BJ (cell line): ENCODE measurements around the gene GREB1. TPM values are rescaled to one million over a fixed set of nuclear protein-coding genes. Genes with fewer than 3 reads are reported as not detected.

Experiments
- CTCF ChIA-PET: fragments of 350-600 bp; formaldehyde crosslinking; extraction: SDS; loops from one replicate; lab custom pipeline; 2021; ENCODE audit warnings: antibody characterized with exemption, inconsistent platforms; lab: Yijun Ruan, JAX
- POLR2A ChIA-PET: fragments of 300-600 bp; sonication (Branson Sonifier 250); formaldehyde crosslinking; extraction: SDS; loops from one replicate; lab custom pipeline; 2021; ENCODE audit warnings: antibody characterized with exemption; lab: Charles Lee
- DNase-seq: peaks from one replicate; pipeline ENCODE4 v3.0.0-alpha.2; 2011; ENCODE audit warnings: low read depth
- H3K27me3 ChIP-seq: 2 replicates; pipeline ENCODE4 v1.6.0; 2011; ENCODE audit warnings: low read length; ENCODE audit not compliant: control insufficient read depth, insufficient read depth
- H3K36me3 ChIP-seq: 2 replicates; pipeline ENCODE4 v1.5.1; 2011; ENCODE audit warnings: low read length; ENCODE audit not compliant: control insufficient read depth, insufficient read depth
- H3K4me3 ChIP-seq: 2 replicates; pipeline ENCODE4 v1.5.1; 2011; ENCODE audit warnings: low read depth, mild to moderate bottlenecking, control low read depth, low read length
- polyA plus RNA-seq: library from polyadenylated mRNA; depleted of rRNA; stranded (reverse); fragments of >200 nt; gene quantifications from 2 replicates; pipeline ENCODE4 v1.2.3, GENCODE V29; 2011
- TF ChIP-seq, protein P1 (sequence below): IDR thresholded peaks from 2 replicates; pipeline ENCODE4 v1.5.1; 2011; ENCODE audit warnings: low read depth, mild to moderate bottlenecking, control low read depth, inconsistent platforms, low read length, moderate library complexity; ENCODE audit not compliant: insufficient read depth

The GREB1 gene
- polyA plus RNA-seq, 1 experiment, result not detected

DNA sequence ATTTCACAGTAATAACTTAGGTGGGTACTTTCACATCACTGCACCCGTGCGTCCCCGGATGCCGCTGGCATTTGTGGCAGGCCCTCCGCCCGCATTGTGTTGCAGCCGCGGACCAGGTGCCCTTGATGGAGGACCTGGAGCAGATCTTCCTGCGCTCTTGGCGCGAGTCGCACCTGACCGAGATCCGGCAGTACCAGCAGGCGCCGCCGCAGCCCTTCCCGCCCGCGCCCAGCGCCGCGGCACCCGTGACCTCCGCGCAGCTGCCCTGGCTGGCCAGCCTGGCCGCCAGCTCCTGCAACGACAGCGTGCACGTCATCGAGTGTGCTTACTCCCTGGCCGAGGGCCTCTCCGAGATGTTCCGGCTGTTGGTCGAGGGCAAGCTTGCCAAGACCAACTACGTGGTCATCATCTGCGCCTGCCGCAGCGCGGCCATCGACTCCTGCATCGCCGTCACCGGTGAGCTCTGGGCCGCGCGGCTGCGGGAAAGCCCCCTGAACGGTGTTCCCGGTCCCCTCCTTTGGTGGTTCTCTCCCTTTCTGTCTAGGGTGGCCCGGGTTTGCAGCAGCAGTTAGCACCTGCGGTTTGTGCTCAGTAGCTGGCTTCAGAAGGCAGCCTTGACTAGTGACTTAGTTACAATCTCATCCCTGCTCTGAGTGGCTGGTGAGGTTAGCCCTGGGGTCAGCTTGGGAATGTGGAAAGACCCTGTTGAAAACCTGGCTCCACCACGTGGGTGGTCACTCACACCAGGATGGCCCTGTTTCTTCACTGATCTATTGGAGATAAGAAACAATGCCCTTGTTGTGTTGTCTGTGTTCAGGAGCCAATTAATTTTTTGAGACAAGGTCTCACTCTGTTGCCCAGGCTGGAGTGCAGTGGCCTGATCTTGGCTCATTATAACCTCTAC lies 59.1 kb downstream of the GREB1 start:
- POLR2A ChIA-PET, result no interaction called here

DNA sequence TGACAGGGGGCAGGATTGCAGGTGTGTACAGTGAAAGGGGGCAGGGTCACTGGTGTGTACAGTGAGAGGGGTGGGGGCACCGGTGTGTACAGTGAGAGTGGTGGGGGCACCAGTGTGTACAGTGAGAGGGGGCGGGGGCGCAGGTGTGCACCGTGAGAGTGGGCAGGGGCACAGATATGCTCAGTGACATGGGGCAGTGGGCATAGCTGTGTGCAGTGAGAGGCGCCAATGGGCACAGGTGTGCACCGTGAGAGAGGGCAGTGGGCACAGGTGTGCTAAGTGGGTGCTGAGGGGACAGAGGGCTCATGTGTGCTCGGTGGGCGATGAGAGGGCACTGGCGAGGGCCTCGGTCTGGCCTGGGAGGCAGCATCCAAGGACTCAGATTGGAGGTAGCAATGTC lies 63.0 kb downstream of the GREB1 start:
- POLR2A ChIA-PET, result no interaction called here
- CTCF ChIA-PET, result no interaction called here
- Histone ChIP-seq H3K27me3 (peaks cover 3% of the 10 kb centered on the region; the same call in 1 of the 2 replicates), H3K4me3 (no peak overlapping the region), H3K36me3 (no peaks in the 10 kb centered on the region)
- no peak for DNase-seq
- TF ChIP-seq, protein P1, sequence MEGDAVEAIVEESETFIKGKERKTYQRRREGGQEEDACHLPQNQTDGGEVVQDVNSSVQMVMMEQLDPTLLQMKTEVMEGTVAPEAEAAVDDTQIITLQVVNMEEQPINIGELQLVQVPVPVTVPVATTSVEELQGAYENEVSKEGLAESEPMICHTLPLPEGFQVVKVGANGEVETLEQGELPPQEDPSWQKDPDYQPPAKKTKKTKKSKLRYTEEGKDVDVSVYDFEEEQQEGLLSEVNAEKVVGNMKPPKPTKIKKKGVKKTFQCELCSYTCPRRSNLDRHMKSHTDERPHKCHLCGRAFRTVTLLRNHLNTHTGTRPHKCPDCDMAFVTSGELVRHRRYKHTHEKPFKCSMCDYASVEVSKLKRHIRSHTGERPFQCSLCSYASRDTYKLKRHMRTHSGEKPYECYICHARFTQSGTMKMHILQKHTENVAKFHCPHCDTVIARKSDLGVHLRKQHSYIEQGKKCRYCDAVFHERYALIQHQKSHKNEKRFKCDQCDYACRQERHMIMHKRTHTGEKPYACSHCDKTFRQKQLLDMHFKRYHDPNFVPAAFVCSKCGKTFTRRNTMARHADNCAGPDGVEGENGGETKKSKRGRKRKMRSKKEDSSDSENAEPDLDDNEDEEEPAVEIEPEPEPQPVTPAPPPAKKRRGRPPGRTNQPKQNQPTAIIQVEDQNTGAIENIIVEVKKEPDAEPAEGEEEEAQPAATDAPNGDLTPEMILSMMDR, result no peak

More for the DNA sequence above, 59.1 kb downstream of the GREB1 start:
- Histone ChIP-seq H3K4me3 (no peak overlapping the region), H3K27me3 (no peaks in the 10 kb centered on the region), H3K36me3 (no peaks in the 10 kb centered on the region)
- no peak for DNase-seq
- TF ChIP-seq, protein P1, result no peak
- CTCF ChIA-PET, result interaction anchor here (1.2 to 4.4 kb wide), 2 partner anchors 10 to 115 kb away, joined by 4 to 36 read pairs; no protein-coding TSS in a partner anchor

DNA sequence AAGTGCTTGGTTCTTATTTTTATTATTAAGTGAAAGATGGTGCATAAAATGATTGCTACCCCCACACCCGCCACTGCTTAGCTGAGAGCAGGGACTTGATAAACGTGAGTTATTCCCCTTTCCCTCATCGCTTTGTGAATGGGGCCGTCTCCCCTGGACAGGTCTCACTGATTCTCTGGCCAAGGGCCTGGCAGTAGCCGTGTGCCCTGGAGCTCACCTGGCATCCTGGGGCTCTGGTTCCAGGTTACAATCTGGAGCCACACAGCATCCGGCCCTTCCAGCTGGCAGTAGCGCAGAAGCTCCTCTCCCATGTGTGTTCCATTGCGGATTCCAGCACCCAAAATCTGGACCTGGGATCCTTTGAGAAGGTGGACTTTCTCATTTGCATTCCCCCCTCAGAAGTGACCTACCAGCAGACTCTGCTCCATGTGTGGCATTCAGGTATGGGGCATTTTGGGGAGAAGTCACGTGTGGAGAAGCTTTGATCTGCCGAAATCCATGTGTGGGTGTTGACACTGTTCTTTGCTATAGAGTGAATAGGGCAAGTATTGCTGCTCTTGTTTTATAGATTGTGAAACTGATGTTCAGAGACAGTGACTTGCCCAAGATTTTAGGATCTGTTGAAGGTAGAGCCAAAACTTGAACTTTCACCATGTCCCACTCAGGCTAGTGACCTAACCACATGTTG lies 63.8 kb downstream of the GREB1 start:
- TF ChIP-seq, protein P1, result no peak
- ChIA-PET CTCF (interaction anchor here (0.8 to 1.4 kb wide), 2 partner anchors 13 to 762 kb away, joined by 3 to 6 read pairs; no protein-coding TSS in a partner anchor), POLR2A (no interaction called here)
- Histone ChIP-seq H3K36me3 (no peaks in the 10 kb centered on the region), H3K4me3 (no peak overlapping the region), H3K27me3 (peaks cover 3% of the 10 kb centered on the region; the same call in 1 of the 2 replicates)
- no peak for DNase-seq

DNA sequence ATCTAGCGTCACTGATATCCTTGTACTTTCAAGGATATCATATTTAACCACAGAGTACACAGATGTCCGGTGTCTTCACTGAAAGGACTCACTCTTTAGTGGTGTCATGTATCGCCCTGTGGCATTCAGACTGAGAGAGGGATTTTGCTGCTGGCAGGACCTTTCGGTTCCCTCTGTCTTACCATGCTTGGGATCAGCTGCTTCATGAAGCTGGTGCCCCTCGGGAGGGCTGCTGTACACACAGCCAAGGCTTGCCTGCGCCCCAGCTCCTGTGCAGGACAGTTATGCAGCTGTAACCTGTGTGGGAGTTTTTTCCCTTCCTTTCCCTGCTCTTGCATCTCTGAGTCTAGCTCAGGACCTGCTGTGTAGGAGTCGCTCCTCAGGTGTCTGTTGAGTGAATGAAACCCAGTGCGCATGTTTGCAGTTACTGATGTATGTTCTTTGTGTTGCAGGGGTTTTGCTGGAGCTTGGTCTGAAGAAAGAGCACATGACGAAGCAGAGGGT lies 64.4 kb downstream of the GREB1 start:
- Histone ChIP-seq H3K4me3 (no peak overlapping the region), H3K27me3 (peaks cover 3% of the 10 kb centered on the region; the same call in 1 of the 2 replicates), H3K36me3 (no peaks in the 10 kb centered on the region)
- no peak for DNase-seq
- TF ChIP-seq, protein P1, result no peak
- CTCF ChIA-PET, result interaction anchor here (0.8 to 1.4 kb wide), 2 partner anchors 14 to 763 kb away, joined by 3 to 6 read pairs; no protein-coding TSS in a partner anchor
- POLR2A ChIA-PET, result no interaction called here
